ENCODE measurements around the gene ZDHHC1.
"Not testable (repeated sequence)": the region's sequence is repeated elsewhere in the genome, so short reads cannot be mapped to it uniquely, and the experiment has no call there.

DNA sequence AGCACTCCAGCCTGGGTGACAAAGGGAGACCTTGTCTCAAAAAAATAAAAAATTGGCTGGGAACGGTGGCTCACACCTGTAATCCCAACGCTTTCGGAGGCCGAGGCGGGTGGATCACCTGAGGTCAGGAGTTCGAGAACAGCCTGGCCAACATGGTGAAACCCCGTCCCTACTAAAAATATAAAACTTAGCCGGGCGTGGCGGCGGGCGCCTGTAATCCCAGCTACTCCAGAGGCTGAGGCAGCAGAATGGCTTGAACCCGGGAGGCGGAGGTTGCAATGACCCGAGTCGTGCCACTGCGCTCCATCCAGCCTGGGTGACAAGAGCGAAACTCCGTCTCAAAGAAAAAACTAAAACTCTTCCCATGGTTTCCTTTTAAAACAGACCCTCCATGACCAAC lies 856 bp downstream of the ZDHHC1 start:
- TF ChIP-seq, protein P1, sequence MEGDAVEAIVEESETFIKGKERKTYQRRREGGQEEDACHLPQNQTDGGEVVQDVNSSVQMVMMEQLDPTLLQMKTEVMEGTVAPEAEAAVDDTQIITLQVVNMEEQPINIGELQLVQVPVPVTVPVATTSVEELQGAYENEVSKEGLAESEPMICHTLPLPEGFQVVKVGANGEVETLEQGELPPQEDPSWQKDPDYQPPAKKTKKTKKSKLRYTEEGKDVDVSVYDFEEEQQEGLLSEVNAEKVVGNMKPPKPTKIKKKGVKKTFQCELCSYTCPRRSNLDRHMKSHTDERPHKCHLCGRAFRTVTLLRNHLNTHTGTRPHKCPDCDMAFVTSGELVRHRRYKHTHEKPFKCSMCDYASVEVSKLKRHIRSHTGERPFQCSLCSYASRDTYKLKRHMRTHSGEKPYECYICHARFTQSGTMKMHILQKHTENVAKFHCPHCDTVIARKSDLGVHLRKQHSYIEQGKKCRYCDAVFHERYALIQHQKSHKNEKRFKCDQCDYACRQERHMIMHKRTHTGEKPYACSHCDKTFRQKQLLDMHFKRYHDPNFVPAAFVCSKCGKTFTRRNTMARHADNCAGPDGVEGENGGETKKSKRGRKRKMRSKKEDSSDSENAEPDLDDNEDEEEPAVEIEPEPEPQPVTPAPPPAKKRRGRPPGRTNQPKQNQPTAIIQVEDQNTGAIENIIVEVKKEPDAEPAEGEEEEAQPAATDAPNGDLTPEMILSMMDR (IDR thresholded peaks at IDR 0.05), result not testable (repeated sequence)
- TF ChIP-seq EP300 (IDR thresholded peaks at IDR 0.05; ENCODE audit: low read depth), result not testable (repeated sequence)
